Fibroblast of mammary gland (primary cell): ENCODE measurements around the gene G6PC3.

Experiments used
- DNase-seq: peaks from one replicate; pipeline ENCODE4 v3.0.0-alpha.2; 2010; ENCODE audit warnings: low read depth
- H3K4me3 ChIP-seq: 2 replicates; pipeline ENCODE4 v1.5.1; 2011; ENCODE audit warnings: low read depth, mild to moderate bottlenecking, low read length, moderate library complexity; ENCODE audit not compliant: control insufficient read depth
- CTCF ChIP-seq: conservative IDR thresholded peaks from 2 replicates; pipeline ENCODE4 v1.5.1; 2011; ENCODE audit warnings: low read depth, low read length, inconsistent platforms; ENCODE audit not compliant: control insufficient read depth, insufficient read depth

Gene G6PC3

GRCh38 chr17:44122816-44123355, 52.4 kb downstream of the G6PC3 start:
- DNase-seq: no peak
- H3K4me3 ChIP-seq: peak overlapping the region; percentile 69
- no peak for TF ChIP-seq CTCF

GRCh38 chr17:44123356-44124117, 53.0 kb downstream of the G6PC3 start, which contains the start of gene HDAC5:
Gene HDAC5, minus strand, starts transcription at chr17:44123641. Its CDS starts 6,126 bp downstream, at chr17:44117515.
- peak within 1 kb of the TSS; percentile 69 for H3K4me3 ChIP-seq
- peak; percentile 91 for DNase-seq
- peak; percentile 49 for TF ChIP-seq CTCF

GRCh38 chr17:44124118-44124438, 53.5 kb downstream of the G6PC3 start:
- no peak for TF ChIP-seq CTCF
- no peak for DNase-seq

More at GRCh38 chr17:44124118-44124438, 53.5 kb downstream of the G6PC3 start:
- H3K4me3 ChIP-seq: peak overlapping the region; percentile 66
